NT2/D1 (cell line): ENCODE measurements around the gene ROR2.

Experiments used
- DNase-seq: peaks from one replicate; pipeline ENCODE4 v3.0.0-alpha.2; 2011; ENCODE audit warnings: low read depth, low spot score
- H3K27me3 ChIP-seq: 2 replicates; pipeline ENCODE4 v1.6.0; 2011; ENCODE audit warnings: mild to moderate bottlenecking; ENCODE audit not compliant: insufficient read length, insufficient read depth
- H3K36me3 ChIP-seq: 2 replicates; pipeline ENCODE4 v1.6.1; 2011; ENCODE audit warnings: mild to moderate bottlenecking, low read length, mixed read lengths; ENCODE audit not compliant: insufficient read depth, insufficient read length
- H3K4me1 ChIP-seq: 2 replicates; pipeline ENCODE4 v1.5.1; 2011; ENCODE audit not compliant: insufficient read depth, insufficient read length
- H3K4me3 ChIP-seq: 2 replicates; pipeline ENCODE4 v1.5.1; 2011; ENCODE audit warnings: low read depth; ENCODE audit not compliant: insufficient read length
- H3K9ac ChIP-seq: 2 replicates; pipeline ENCODE4 v1.6.0; 2011; ENCODE audit warnings: low read depth; ENCODE audit not compliant: insufficient read length
- H3K9me3 ChIP-seq: 2 replicates; pipeline ENCODE4 v1.5.1; 2011; ENCODE audit warnings: mild to moderate bottlenecking, low read length; ENCODE audit not compliant: insufficient read depth
- SUZ12 ChIP-seq: IDR thresholded peaks from 2 replicates; pipeline ENCODE4 v1.6.1; 2011; ENCODE audit not compliant: insufficient read length, insufficient read depth; ENCODE audit errors: extremely low read depth
- YY1 ChIP-seq: IDR thresholded peaks from 2 replicates; pipeline ENCODE4 v1.6.1; 2011; ENCODE audit not compliant: insufficient read length, insufficient read depth
- ZNF274 ChIP-seq: IDR thresholded peaks from 2 replicates; pipeline ENCODE4 v1.6.1; 2011; ENCODE audit warnings: mild to moderate bottlenecking, low read depth, low read length

Gene ROR2

DNA sequence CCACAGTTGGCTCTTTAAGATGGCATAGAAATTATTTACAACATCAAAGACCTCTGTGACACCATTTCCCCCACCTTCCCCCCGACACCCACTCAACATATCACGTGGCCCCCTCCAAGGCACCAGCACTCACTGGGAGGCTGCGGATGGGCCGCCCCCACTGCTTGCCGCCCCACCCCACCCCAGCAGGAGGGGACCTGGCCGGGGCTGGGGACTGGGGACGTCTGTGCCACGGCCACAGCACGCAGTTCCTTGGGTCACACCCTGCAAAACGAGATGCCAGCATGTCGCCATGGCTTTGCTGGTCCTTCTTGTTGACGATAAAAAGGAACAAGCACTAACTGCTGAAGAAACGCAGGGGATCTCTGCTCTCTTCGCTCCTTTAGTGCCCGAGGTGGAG, 269.0 kb downstream of the ROR2 start:
- TF ChIP-seq YY1 (no peak), ZNF274 (no peak), SUZ12 (no peak)

DNA sequence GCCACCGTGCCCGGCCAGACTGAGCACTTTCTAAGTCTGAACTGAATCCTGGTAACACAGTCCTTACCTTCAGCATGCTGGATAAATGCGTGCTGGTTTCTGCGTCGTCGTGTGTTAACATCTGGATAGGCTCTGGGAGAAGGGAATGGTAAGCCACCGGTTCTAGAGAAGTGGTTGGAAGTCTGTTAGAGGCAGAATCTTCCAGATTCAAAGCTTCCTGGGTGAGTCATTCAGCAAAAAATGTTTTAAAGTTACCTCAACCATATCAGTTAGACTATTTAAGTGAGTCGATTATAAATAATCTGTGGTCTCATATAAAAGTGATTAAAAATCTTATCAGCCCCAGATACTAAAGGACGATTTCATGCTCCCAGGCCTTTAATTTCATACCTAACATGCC, 269.9 kb downstream of the ROR2 start:
- Histone ChIP-seq H3K36me3 (no peaks in the 10 kb centered on the region), H3K9ac (no peak overlapping the region), H3K9me3 (no peaks in the 10 kb centered on the region), H3K4me1 (no peaks in the 10 kb centered on the region), H3K4me3 (no peak overlapping the region), H3K27me3 (no peaks in the 10 kb centered on the region)
- TF ChIP-seq ZNF274 (no peak), YY1 (no peak), SUZ12 (no peak)
- no peak for DNase-seq

More for the DNA sequence above, 269.0 kb downstream of the ROR2 start:
- no peak overlapping the region for H3K9ac ChIP-seq
- no peak overlapping the region for H3K4me3 ChIP-seq
- H3K27me3 ChIP-seq = no peaks in the 10 kb centered on the region
- no peaks in the 10 kb centered on the region for H3K9me3 ChIP-seq
- no peaks in the 10 kb centered on the region for H3K4me1 ChIP-seq
- DNase-seq = no peak
- no peaks in the 10 kb centered on the region for H3K36me3 ChIP-seq

DNA sequence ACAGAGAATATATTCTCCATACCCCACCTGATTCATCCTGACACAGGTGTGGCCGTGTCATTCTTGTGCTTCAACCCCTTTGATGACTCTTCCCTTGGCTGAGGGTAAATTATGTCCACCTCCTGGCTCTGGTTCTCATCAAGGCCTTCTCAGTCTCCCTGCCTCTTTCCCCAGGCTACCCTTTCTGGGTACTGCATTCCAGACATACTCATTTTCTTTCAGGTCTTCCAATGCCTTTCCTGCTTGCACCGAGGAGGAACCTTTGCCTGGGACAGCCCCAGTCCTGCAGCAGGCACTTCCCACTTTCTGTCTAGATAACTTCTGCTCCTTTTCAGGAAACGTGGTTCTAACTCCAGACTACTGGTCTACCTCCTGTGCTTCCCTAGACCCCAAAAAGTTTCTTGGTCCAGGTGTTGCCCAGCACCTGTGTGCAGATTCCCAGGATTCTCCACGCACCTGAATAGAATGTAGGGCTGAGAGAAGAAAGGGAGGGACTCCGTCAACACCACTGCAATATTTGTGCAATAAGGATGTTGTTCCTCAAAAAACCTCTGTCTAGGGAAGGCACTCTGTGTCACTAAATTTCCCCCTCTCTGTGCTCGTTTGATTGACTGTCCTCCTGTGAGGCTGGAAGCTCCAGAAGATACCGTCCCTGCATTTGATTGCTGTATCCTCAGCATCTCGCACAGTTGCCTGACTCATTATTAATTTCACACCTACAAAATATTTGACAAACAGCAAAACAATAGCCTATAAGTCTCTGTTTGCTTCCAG, 271.0 kb downstream of the ROR2 start:
- Histone ChIP-seq H3K4me1 (no peaks in the 10 kb centered on the region), H3K36me3 (no peaks in the 10 kb centered on the region), H3K27me3 (no peaks in the 10 kb centered on the region), H3K9ac (no peak overlapping the region), H3K9me3 (no peaks in the 10 kb centered on the region), H3K4me3 (no peak overlapping the region)
- TF ChIP-seq YY1 = no peak
- TF ChIP-seq ZNF274 = no peak
- TF ChIP-seq SUZ12 = no peak
- DNase-seq = no peak

DNA sequence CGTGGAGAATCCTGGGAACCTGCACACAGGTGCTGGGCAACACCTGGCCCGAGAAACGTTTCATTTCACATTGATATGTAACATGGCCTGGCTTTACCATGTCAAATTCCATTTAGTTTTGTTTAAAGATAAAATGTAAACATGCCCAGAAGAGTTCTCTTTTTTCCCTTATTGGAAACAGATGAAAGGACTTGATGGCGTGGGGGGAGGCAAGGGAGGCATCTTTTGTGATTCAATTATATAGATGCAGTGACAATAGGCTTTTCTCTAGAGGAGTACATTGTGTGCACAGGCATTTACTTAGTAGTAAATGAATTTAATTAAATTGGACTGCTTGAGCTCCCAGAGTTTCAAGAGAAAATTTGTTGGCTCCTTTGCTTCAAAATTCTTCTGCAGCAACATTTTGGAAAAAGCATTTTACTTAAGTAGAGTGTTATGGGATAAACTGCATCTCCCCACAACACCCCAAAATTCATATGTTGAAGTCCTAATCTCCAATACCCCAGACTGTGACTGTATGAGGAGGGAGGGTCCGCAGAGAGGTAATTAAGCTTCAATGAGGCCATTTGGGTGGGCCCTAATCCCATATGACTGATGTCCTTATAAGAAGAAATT, 272.1 kb downstream of the ROR2 start:
- TF ChIP-seq YY1 = no peak
- no peak for TF ChIP-seq SUZ12
- no peak for TF ChIP-seq ZNF274
- H3K4me3 ChIP-seq = no peak overlapping the region
- no peaks in the 10 kb centered on the region for H3K4me1 ChIP-seq
- H3K9me3 ChIP-seq = no peaks in the 10 kb centered on the region
- H3K9ac ChIP-seq = no peak overlapping the region
- H3K27me3 ChIP-seq = no peaks in the 10 kb centered on the region
- no peak for DNase-seq
- H3K36me3 ChIP-seq = no peaks in the 10 kb centered on the region

GRCh38 chr9:91677331-91677730, 272.7 kb downstream of the ROR2 start:
- Histone ChIP-seq H3K9me3 (no peaks in the 10 kb centered on the region), H3K36me3 (no peaks in the 10 kb centered on the region), H3K9ac (no peak overlapping the region), H3K4me1 (no peaks in the 10 kb centered on the region), H3K4me3 (no peak overlapping the region), H3K27me3 (no peaks in the 10 kb centered on the region)
- TF ChIP-seq ZNF274 = no peak
- no peak for TF ChIP-seq YY1
- TF ChIP-seq SUZ12 = no peak
- no peak for DNase-seq

GRCh38 chr9:91676046-91676445, 274.0 kb downstream of the ROR2 start:
- Histone ChIP-seq H3K27me3 (no peaks in the 10 kb centered on the region), H3K9ac (no peak overlapping the region), H3K9me3 (no peaks in the 10 kb centered on the region), H3K4me1 (no peaks in the 10 kb centered on the region), H3K36me3 (no peaks in the 10 kb centered on the region), H3K4me3 (no peak overlapping the region)
- no peak for DNase-seq
- TF ChIP-seq SUZ12 (no peak), YY1 (no peak), ZNF274 (no peak)

- TF ChIP-seq SUZ12 = no peak
- TF ChIP-seq ZNF274 = no peak
- TF ChIP-seq YY1 = no peak
- no peak overlapping the region for H3K9ac ChIP-seq
- H3K36me3 ChIP-seq = no peaks in the 10 kb centered on the region
- no peak overlapping the region for H3K4me3 ChIP-seq
- no peaks in the 10 kb centered on the region for H3K27me3 ChIP-seq
- H3K9me3 ChIP-seq = no peaks in the 10 kb centered on the region
- no peak for DNase-seq
- no peaks in the 10 kb centered on the region for H3K4me1 ChIP-seq
Observed at GRCh38 chr9:91664663-91665062, 285.4 kb downstream of the ROR2 start.
